ENCODE measurements around the gene SLCO2B1. TPM values are rescaled to one million over a fixed set of nuclear protein-coding genes. Genes with fewer than 3 reads are reported as not detected.

Gene SLCO2B1
- total RNA-seq, 4 donors from 2014 or later, result 51.5 to 151 (median 106) TPM

- no peak for DNase-seq (ENCODE audit: low spot score)
- no peak for ATAC-seq (ENCODE audit: low FRiP score)
- TF ChIP-seq, protein P1, sequence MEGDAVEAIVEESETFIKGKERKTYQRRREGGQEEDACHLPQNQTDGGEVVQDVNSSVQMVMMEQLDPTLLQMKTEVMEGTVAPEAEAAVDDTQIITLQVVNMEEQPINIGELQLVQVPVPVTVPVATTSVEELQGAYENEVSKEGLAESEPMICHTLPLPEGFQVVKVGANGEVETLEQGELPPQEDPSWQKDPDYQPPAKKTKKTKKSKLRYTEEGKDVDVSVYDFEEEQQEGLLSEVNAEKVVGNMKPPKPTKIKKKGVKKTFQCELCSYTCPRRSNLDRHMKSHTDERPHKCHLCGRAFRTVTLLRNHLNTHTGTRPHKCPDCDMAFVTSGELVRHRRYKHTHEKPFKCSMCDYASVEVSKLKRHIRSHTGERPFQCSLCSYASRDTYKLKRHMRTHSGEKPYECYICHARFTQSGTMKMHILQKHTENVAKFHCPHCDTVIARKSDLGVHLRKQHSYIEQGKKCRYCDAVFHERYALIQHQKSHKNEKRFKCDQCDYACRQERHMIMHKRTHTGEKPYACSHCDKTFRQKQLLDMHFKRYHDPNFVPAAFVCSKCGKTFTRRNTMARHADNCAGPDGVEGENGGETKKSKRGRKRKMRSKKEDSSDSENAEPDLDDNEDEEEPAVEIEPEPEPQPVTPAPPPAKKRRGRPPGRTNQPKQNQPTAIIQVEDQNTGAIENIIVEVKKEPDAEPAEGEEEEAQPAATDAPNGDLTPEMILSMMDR (IDR thresholded peaks at IDR 0.05), result no peak
Observed at GRCh38 chr11:75184757-75185425, 34.0 kb downstream of the SLCO2B1 start.

DNA sequence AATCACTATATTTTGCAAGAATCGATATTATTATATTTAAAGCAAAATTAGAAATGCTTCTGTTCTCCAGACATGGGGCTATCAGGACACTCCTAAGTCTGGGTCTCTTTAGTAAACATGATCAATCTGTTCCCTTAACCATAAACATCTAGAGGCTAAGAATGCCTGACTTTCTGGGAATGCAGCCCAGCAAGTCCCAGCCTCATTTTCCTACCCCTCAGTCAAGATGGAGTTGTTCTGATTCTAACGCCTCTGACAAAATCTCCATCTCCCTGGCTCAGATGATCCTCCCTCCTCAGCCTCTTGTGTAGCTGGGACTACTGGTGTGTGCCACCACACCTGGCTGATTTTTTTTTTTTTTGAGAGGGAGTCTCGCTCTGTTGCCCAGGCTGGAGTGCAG lies 35.0 kb downstream of the SLCO2B1 start:
- TF ChIP-seq, protein P1 (IDR thresholded peaks at IDR 0.05), result no peak
- ATAC-seq (ENCODE audit: low FRiP score) (no peak), DNase-seq (ENCODE audit: low spot score) (no peak)

DNA sequence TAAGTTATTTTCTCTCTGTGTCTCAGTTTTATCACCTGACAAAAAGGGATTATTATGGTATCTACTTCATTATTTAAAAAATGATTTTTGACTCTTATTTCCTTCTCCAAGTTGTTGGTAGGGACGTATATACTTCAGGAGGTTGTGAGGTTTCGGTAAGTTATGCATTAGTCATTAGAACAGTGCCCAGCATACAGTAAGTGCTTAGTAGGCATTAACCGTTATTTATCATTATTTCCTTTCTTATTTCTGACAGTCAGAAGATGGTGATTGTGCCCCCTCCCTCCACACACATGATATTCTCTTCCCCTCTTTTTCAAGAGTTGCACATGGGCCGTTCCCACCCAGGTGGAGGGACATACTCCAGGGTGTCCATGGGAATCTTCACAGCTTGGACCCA lies 36.1 kb downstream of the SLCO2B1 start:
- DNase-seq (ENCODE audit: low spot score) (no peak), ATAC-seq (ENCODE audit: low FRiP score) (no peak)
- TF ChIP-seq, protein P1 (IDR thresholded peaks at IDR 0.05), result no peak

- no peak for ATAC-seq (ENCODE audit: low FRiP score)
- no peak for DNase-seq (ENCODE audit: low spot score)
- TF ChIP-seq, protein P1 (IDR thresholded peaks at IDR 0.05), result no peak
Observed at GRCh38 chr11:75188671-75189070, 37.8 kb downstream of the SLCO2B1 start.

DNA sequence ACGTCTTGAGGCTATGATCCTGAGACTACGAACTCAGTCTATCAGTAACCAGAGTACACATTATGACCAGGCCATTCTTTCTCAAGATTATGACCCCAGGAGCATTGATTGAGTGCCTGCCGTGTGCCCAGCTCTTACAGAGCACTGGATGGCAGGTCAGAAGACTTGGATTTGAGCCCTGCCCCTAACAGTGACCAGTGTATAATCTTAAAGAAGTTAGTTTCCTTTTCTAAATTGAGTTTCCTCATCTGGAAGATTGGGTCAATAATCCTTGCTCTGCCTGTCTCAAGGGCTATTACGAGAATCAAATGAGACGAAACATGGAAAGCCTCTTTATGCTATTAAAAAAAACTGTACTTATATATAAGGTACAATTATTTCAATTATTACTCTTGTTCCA lies 38.2 kb downstream of the SLCO2B1 start:
- TF ChIP-seq, protein P1 (IDR thresholded peaks at IDR 0.05), result no peak
- DNase-seq (ENCODE audit: low spot score), result no peak
- ATAC-seq (ENCODE audit: low FRiP score), result no peak

DNA sequence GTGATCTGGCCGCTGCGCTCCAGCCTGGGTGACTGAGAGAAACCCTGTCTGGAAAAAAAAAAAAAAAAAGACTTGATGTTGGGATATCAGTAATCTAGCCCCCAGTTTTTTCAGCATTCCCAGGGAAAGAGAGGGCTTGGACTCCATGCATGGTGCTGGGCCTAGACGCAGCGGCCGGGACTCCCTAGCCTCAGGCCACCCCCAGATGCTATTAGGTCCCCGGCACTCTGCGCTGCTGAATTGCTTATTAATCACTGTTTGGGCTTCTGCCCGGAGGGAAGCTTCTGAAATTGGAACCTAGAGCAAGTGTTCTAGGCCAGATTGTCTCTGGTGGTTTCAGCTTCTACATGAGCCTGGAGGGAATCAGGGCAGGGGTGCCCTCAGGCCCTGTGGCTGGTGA lies 39.0 kb downstream of the SLCO2B1 start:
- ATAC-seq (ENCODE audit: low FRiP score) (no peak), DNase-seq (ENCODE audit: low spot score) (no peak)
- TF ChIP-seq, protein P1 (IDR thresholded peaks at IDR 0.05), result no peak

DNA sequence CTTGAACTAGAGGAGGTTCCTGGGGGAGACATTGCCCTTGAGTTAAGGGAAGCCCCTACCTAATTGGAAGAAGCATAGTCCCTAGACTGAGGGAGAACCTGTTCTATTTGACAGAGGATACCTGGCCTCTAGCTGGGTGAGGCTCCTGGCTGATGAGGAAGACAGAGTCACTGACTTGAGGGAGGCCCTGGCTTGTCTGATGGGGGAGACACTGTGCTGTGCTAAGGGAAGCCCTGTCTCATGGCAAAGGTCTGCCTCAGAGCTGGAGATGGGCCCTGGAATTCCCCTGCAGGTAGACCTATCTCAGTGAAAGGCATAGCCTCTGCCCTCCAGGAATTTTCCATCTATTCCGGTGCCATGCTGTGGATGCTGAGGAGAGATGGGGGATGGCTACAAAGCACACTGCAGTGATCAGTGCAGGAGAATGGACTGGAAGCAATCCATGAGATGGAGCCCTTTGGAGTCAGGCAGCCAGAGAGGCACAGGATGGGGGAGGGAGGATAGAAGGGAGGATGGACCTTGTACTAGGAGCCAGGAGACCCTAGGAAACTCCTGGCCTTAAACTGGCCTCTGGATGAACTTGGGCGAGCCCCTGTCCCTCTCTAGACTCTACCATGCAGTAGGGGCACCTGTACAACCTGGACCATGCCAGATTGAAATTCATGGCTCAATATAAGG lies 39.9 kb downstream of the SLCO2B1 start:
- TF ChIP-seq, protein P1 (IDR thresholded peaks at IDR 0.05), result no peak
- DNase-seq (ENCODE audit: low spot score) (no peak), ATAC-seq (ENCODE audit: low FRiP score) (no peak)
